K562 (cell line): ENCODE measurements around the gene ZDHHC1. TPM values are rescaled to one million over a fixed set of nuclear protein-coding genes. Genes with fewer than 3 reads are reported as not detected.
A peak's percentile ranks its signal among the peaks of the same experiment; 100 is the strongest.

Source experiments
- ATAC-seq: fragments of 200-7000 bp; cut with Tn5 transposase; 3 replicates; pipeline ENCODE4 v1.9.1; 2020; ENCODE audit warnings: moderate library complexity
- BruUV-seq: library from RNA; stranded (reverse); fragments of 400-500 nt; replicated peaks from 2 replicates; lab custom pipeline; 2021; lab: Mats Ljungman, UMichigan
- CTCF ChIA-PET: fragments of 300-600 bp; formaldehyde crosslinking; extraction: SDS; loops from one replicate; lab custom pipeline; 2021; ENCODE audit warnings: low intra/inter-chr PET ratio; lab: Yijun Ruan, JAX
- POLR2A ChIA-PET: fragments of 300-600, 350-650 bp; sonication (Branson Sonifier 250); formaldehyde crosslinking; extraction: SDS; loops from one replicate; lab custom pipeline; 2021; ENCODE audit warnings: antibody characterized with exemption, inconsistent platforms; lab: Yijun Ruan, JAX
- DNase-seq, 4 experiments: peaks; one replicate each; pipeline versions ENCODE4 v3.0.0 to v3.0.0-alpha.2; 2011 to 2018; ENCODE audit warnings: low spot score in 3 of 4, mixed read lengths in 3 of 4; ENCODE audit errors: extremely low read depth in 1 of 4
- FAIRE-seq: peaks from 2 replicates; lab custom pipeline; 2011; peaks lifted over from hg19 to GRCh38; lab: Jason Lieb, UNC
- H2AFZ ChIP-seq: 2 replicates; pipeline ENCODE4 v1.6.0; 2011; ENCODE audit warnings: low read depth, low read length, control low read depth, inconsistent platforms
- H3K27ac ChIP-seq: fragments of 200-600 bp; 3 replicates; pipeline ENCODE4 v1.8.0; 2011; ENCODE audit warnings: low read depth, mild to moderate bottlenecking, control low read depth, inconsistent platforms, low read length, moderate library complexity, mixed read lengths; ENCODE audit errors: extremely low read depth
- H3K27me3 ChIP-seq, 2 experiments: fragments of 300-600 bp in 1 of 2; 2 replicates in 1 of 2; 3 replicates in 1 of 2; pipeline versions ENCODE4 v1.6.0 to v1.8.0; 2011; ENCODE audit warnings: inconsistent platforms in 2 of 2, low read length in 2 of 2, mild to moderate bottlenecking in 1 of 2, mixed read lengths in 1 of 2, moderate library complexity in 1 of 2; ENCODE audit not compliant: control insufficient read depth in 2 of 2, insufficient read depth in 2 of 2
- H3K36me3 ChIP-seq: fragments of 300-600 bp; 3 replicates; pipeline ENCODE4 v1.8.0; 2011; ENCODE audit warnings: mild to moderate bottlenecking, low read length, inconsistent platforms; ENCODE audit not compliant: control insufficient read depth, insufficient read depth
- H3K4me1 ChIP-seq, 2 experiments: fragments of 200-600 bp in 1 of 2; replicated peaks in 1 of 2; 2 replicates in 1 of 2; 3 replicates in 1 of 2; pipeline versions ENCODE4 v1.5.1 to v1.8.0; 2011; ENCODE audit warnings: inconsistent platforms in 2 of 2, low read length in 2 of 2, mild to moderate bottlenecking in 1 of 2, mixed read lengths in 1 of 2, moderate library complexity in 1 of 2; ENCODE audit not compliant: control insufficient read depth in 2 of 2, insufficient read depth in 2 of 2
- H3K4me2 ChIP-seq: 2 replicates; pipeline ENCODE4 v1.6.1; 2011; ENCODE audit warnings: low read length, control low read depth, inconsistent platforms, mixed read lengths; ENCODE audit not compliant: insufficient read depth
- H3K4me3 ChIP-seq: fragments of 200-600 bp; sonication (generic), shearing (Covaris generic); 2 replicates; pipeline ENCODE4 v1.5.1; 2016; ENCODE audit warnings: control low read depth, inconsistent platforms
- H3K79me2 ChIP-seq: fragments of 200-600 bp; 3 replicates; pipeline ENCODE4 v1.8.0; 2011; ENCODE audit warnings: low read length, inconsistent platforms; ENCODE audit not compliant: control insufficient read depth, insufficient read depth
- H3K9ac ChIP-seq, 2 experiments: 2 replicates each; pipeline versions ENCODE4 v1.6.0 to v1.6.1; 2011; ENCODE audit warnings: low read depth in 2 of 2, low read length in 2 of 2, control low read depth in 1 of 2, inconsistent platforms in 1 of 2, mild to moderate bottlenecking in 1 of 2, mixed read lengths in 1 of 2; ENCODE audit not compliant: insufficient read depth in 1 of 2
- H3K9me1 ChIP-seq: one replicate; pipeline ENCODE4 v1.6.0; 2011; ENCODE audit warnings: inconsistent platforms, mild to moderate bottlenecking, low read length, moderate library complexity; ENCODE audit not compliant: control insufficient read depth, insufficient read depth
- H3K9me3 ChIP-seq: replicated peaks from 2 replicates; pipeline ENCODE4 v1.5.1; 2011; ENCODE audit warnings: low read depth, low read length, inconsistent platforms; ENCODE audit not compliant: control insufficient read depth, insufficient read depth
- H4K20me1 ChIP-seq: replicated peaks from 2 replicates; pipeline ENCODE4 v1.6.1; 2011; ENCODE audit warnings: low read length, inconsistent platforms, mixed read lengths; ENCODE audit not compliant: control insufficient read depth, insufficient read depth
- BRCA1 ChIP-seq, 2 experiments: fragments of 450-650 bp in 1 of 2; sonication (generic) in 1 of 2; formaldehyde crosslinking in 1 of 2; IDR thresholded peaks; 2 replicates each; pipeline versions ENCODE4 v1.5.0 to v1.6.1; 2017 to 2020; ENCODE audit warnings: mild to moderate bottlenecking in 1 of 2, missing genetic modification reagents in 1 of 2
- MEF2A ChIP-seq: IDR thresholded peaks from 2 replicates; pipeline ENCODE4 v1.6.1; 2011; ENCODE audit warnings: low read depth, mild to moderate bottlenecking, low read length, moderate library complexity; ENCODE audit not compliant: control insufficient read depth
- MEIS2 ChIP-seq: fragments of 450-650 bp; IDR thresholded peaks from 2 replicates; pipeline ENCODE4 v1.6.1; 2014; ENCODE audit warnings: mild to moderate bottlenecking; ENCODE audit not compliant: partially characterized antibody
- PKNOX1 ChIP-seq: fragments of 450-650 bp; IDR thresholded peaks from 2 replicates; pipeline ENCODE4 v1.6.1; 2016
- TEAD1 ChIP-seq, 2 experiments: fragments of 450-650 bp in 1 of 2; sonication (generic) in 1 of 2; formaldehyde crosslinking; IDR thresholded peaks; 2 replicates each; pipeline versions ENCODE4 v1.4.0 to v1.8.0; 2020 to 2022; ENCODE audit warnings: mild to moderate bottlenecking in 2 of 2, missing genetic modification reagents in 1 of 2
- TFE3 ChIP-seq: fragments of 450-650 bp; formaldehyde crosslinking; IDR thresholded peaks from 2 replicates; pipeline ENCODE4 v1.4.0; 2020; ENCODE audit warnings: mild to moderate bottlenecking, mixed read lengths
- ZKSCAN1 ChIP-seq: fragments of 150-350 bp; IDR thresholded peaks from 2 replicates; pipeline ENCODE4 v1.6.1; 2016; ENCODE audit warnings: low read depth, low read length
- WGBS: fragments of 100-300 bp; shearing (Covaris generic); methylation state at CpG from one replicate; pipeline ENCODE4 v1.1.6; 2016; ENCODE audit warnings: low coverage, mixed read lengths; ENCODE audit not compliant: insufficient coverage; ENCODE audit errors: missing lambda C conversion rate; 5-methylcytosine and 5-hydroxymethylcytosine counted together
- in situ Hi-C: fragments of 300-500 bp; cut with MboI; formaldehyde crosslinking; loops from 4 replicates; pipeline ENCODE4 v1.15.0; 2018; ENCODE audit warnings: inconsistent platforms, mixed read lengths
- intact Hi-C: fragments of 100-400 bp; cut with micrococcal nuclease; formaldehyde crosslinking; loops from 2 replicates; pipeline ENCODE4 v1.14.2; 2022
- polyA plus RNA-seq, 8 experiments: library from polyadenylated mRNA; depleted of rRNA in 4 of 8; stranded (reverse) in 5 of 8; unstranded in 3 of 8; fragments of >200 nt; fragmentation: Nextera tagmentation in 2 of 8; fragmentation: Illumina TruSeq in 1 of 8; extraction: Ambion mirVana in 2 of 8; extraction: Trizol in 1 of 8; gene quantifications; 2 replicates each; pipeline versions ENCODE4 v1.2.1 to v1.2.3, GENCODE V29; 2011 to 2014; ENCODE audit warnings: inconsistent platforms in 1 of 8, missing spikeins in 1 of 8
- total RNA-seq, 7 experiments: library from RNA; depleted of rRNA in 6 of 7; stranded (reverse); fragments of >200 nt in 6 of 7; fragmentation: Illumina TruSeq in 2 of 7; extraction: Trizol in 2 of 7; gene quantifications; 2 replicates each; pipeline versions ENCODE4 v1.2.1 to v1.2.3, GENCODE V29; 2011 to 2021; ENCODE audit warnings: low replicate concordance in 1 of 7

ZDHHC1 gene
- total and polyA plus RNA-seq, 9 of the 15 experiments (the other 6 are each of a cell fraction or from before 2014, with no cell fraction given), result 0.06 to 0.77 (median 0.25) TPM; not detected in 4

GRCh38 chr16:67443265-67443664 is 27.0 kb upstream of the ZDHHC1 start:
- BruUV-seq, result no TSS peak
- Histone ChIP-seq H3K9me1 (no peaks in the 10 kb centered on the region), H3K4me2 (no peak overlapping the region), H3K9ac (no peak overlapping the region), H3K4me1 (peaks cover 0 to 37% of the 10 kb centered on the region in 2 experiments; a peak in 2 of 5 replicates), H3K9me3 (no peaks in the 10 kb centered on the region), H3K79me2 (no peaks in the 10 kb centered on the region), H3K4me3 (no peak overlapping the region), H4K20me1 (peaks cover 18% of the 10 kb centered on the region), H3K27me3 (no peaks in the 10 kb centered on the region), H3K36me3 (peaks cover 54% of the 10 kb centered on the region; the same call in 2 of the 3 replicates), H2AFZ (no peak overlapping the region)
- FAIRE-seq, result no peak
- no peak for ATAC-seq
- no peak for DNase-seq
- 72% methylated on average over 6 of the region's 6 CpGs for WGBS
- in situ Hi-C loops (no loop called here), intact Hi-C loops (no loop called here)
- TF ChIP-seq BRCA1 (IDR thresholded peaks at IDR 0.05) (no peak), BRCA1 (CRISPR knock-in tag; IDR thresholded peaks at IDR 0.05) (no peak), TEAD1 (CRISPR knock-in tag; IDR thresholded peaks at IDR 0.05) (no peak), MEF2A (no peak)
- TF ChIP-seq, all 486 proteins: peak for 0
- POLR2A ChIA-PET, result interaction anchor here (0.7 to 1.3 kb wide), 3 partner anchors 9 to 269 kb away, joined by 3 read pairs; no protein-coding TSS in a partner anchor
- H3K27ac ChIP-seq, result no peak overlapping the region
- CTCF ChIA-PET, result no interaction called here

- FAIRE-seq, result no peak
These were observed 26.4 kb upstream of the ZDHHC1 start for GRCh38 chr16:67442581-67443255.

More at GRCh38 chr16:67442581-67443255, 26.4 kb upstream of the ZDHHC1 start:
- Histone ChIP-seq H3K79me2 (no peaks in the 10 kb centered on the region), H3K9me3 (no peaks in the 10 kb centered on the region), H3K36me3 (peaks cover 58% of the 10 kb centered on the region; the same call in 2 of the 3 replicates), H2AFZ (no peak overlapping the region), H4K20me1 (peaks cover 18% of the 10 kb centered on the region), H3K9me1 (no peaks in the 10 kb centered on the region), H3K27ac (no peak overlapping the region), H3K4me3 (no peak overlapping the region), H3K4me1 (peaks cover 0 to 37% of the 10 kb centered on the region in 2 experiments; a peak in 2 of 5 replicates), H3K4me2 (no peak overlapping the region), H3K9ac (no peak overlapping the region), H3K27me3 (no peaks in the 10 kb centered on the region)
- intact Hi-C loops (no loop called here), in situ Hi-C loops (no loop called here)
- POLR2A ChIA-PET, result interaction anchor here (0.7 to 1.3 kb wide), 3 partner anchors 9 to 268 kb away, joined by 3 read pairs; no protein-coding TSS in a partner anchor
- TF ChIP-seq MEIS2 (peak; percentile 27), ZKSCAN1 (no peak), PKNOX1 (peak; percentile 57), TFE3 (no peak)
- no peak for ATAC-seq
- CTCF ChIA-PET, result no interaction called here
- no peak for DNase-seq
- no TSS peak for BruUV-seq
- WGBS, result 77% methylated on average over 12 of the region's 13 CpGs
